Ammon's horn (tissue), 1 donor: ENCODE data around the gene U2SURP.
"Not testable (repeated sequence)": the region's sequence is repeated elsewhere in the genome, so short reads cannot be mapped to it uniquely, and the experiment has no call there.

ENCODE experiments used
- DNase-seq: peaks from one replicate; pipeline ENCODE4 v3.0.0-alpha.2; 2016; ENCODE audit warnings: low spot score

The U2SURP gene

GRCh38 chr3:143014921-143015320 is 13.6 kb downstream of the U2SURP start:
- DNase-seq = no peak

DNA sequence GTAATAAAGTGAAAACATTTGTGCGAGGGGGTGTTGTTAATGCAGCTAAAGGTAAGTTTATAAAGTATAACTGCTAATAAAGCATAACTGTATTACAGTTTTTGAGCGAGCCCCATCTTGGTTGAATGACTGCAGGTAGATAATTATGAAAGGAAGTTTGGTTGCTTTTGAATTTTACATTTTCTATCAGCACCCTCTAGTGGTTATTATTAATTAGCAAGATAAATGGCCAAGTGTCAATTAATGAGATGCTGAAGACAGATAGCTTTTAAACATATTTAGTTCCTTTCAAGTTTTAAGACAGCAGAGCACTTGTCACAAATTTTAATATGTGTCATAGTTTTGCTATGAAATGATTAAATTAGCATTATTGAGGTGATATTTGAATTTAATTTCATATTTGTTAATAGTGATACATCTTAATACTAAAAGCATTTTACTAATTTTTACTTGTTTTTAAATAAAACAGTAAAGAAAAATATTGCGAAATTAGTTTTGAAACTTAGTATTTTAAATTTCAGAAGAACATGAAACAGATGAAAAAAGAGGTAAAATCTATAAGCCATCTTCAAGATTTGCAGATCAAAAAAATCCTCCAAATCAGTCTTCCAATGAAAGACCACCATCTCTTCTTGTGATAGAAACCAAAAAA is 15.1 kb downstream of the U2SURP start:
- no peak for DNase-seq

DNA sequence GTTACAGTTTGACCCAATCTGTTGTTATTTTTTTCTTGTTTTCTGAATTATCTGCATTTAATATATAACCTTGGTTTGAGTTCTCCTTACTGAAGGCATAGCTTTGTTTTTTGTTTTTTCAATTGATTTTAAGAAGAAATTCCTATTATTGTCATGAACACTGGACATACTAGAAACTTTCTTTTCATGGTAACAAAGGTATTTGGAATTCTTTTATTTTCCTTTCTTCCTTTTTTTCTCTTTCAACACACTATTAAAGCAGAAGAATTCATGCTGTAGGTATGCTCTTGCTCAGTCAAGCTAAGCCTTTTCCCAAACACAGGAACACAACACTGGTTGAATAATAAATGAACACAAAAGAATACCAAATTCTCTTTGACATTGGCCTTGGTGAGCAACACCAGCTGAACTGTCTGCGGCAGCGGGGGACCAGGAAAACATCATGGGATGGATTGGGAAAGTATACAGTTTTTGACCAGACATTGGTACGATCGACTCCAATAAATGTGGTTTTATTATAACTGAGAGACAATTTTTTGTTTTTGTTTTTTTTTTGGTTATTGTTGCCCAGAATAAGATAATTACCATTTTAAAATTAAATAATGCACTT is 23.1 kb downstream of the U2SURP start:
- DNase-seq = no peak

GRCh38 chr3:143031327-143031726 is 30.0 kb downstream of the U2SURP start:
- no peak for DNase-seq

- DNase-seq = not testable (repeated sequence)
Measured at GRCh38 chr3:143031796-143032387, 30.5 kb downstream of the U2SURP start.

- no peak for DNase-seq
Measured at GRCh38 chr3:143035466-143036211, 34.3 kb downstream of the U2SURP start.

GRCh38 chr3:143036557-143036956 is 35.2 kb downstream of the U2SURP start:
- DNase-seq = no peak

- no peak for DNase-seq
Measured at GRCh38 chr3:143037867-143038266, 36.5 kb downstream of the U2SURP start.

- DNase-seq = peak; percentile 13
Measured at GRCh38 chr3:143040261-143040879, 39.0 kb downstream of the U2SURP start.

- no peak for DNase-seq
Measured at GRCh38 chr3:143041903-143042302, 40.5 kb downstream of the U2SURP start.

DNA sequence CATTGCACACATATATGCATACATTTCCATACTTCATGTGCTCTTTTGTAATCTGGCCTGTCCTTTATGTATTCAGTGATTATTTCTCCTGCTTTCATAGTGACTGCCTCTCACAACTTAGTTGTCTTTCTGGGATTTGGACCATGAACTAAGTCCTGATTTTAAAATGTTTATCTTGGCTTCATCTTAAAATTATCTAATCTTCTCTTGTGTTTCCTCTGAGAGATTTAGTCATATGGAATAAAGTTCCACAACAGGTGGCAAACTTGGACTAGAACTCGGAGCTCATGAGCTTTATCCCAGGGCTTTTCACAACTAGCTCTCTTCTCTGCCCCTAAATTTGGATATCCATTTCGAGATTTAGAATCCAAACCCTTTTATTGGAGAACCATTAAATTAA is 44.3 kb downstream of the U2SURP start:
- no peak for DNase-seq

DNA sequence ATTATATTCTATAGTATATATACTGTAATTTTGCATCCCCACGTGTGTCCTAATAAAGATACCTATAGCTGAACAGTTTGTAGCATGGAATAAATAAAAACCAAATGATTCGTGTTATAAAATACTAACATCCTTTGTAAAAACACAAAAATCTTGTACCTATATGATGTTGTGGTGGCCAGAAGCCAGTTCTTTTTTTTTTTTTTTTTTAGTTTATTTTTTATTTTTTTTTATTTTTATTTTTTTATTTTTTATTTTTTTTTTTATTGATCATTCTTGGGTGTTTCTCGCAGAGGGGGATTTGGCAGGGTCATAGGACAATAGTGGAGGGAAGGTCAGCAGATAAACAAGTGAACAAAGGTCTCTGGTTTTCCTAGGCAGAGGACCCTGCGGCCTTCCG is 44.7 kb downstream of the U2SURP start:
- DNase-seq = not testable (repeated sequence)

DNA sequence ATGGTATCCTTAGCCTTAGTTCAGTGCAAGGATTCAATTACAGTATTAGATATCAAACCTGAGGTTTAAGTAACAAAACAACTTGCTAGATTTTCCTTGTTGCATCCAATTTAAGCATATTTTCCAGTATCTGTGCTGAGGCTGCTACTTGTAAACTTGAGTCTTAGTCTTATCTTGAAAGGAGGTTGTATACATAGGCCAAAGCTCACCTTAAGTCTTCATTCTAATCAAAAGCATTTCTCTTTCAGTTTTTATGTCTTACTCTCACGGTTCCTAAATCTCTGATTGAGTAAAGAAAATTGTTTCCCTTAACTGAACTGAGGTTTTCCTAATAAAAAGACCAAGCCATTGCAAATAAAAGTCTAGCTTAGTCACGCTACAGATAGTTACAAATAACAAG is 52.6 kb downstream of the U2SURP start:
- no peak for DNase-seq

- no peak for DNase-seq
Measured at GRCh38 chr3:143056372-143056771, 55.0 kb downstream of the U2SURP start.

DNA sequence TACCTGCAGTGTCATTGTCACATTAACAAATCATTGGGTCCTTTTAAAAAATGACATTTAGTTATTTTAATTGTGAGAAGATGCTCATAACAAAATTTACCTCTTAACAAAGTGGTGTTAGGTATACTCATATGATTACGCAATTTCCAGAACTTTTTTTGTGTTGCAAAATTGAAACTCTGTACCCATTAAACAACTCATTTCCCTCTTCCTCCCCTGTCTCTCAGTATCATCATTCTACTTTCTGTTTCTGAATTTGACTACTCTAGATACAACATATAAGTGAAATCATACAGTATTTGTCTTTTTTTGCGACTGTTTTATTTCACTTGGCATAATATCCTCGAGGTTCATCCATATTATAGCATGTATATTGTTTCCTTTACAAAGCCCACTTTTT is 59.5 kb downstream of the U2SURP start:
- no peak for DNase-seq

DNA sequence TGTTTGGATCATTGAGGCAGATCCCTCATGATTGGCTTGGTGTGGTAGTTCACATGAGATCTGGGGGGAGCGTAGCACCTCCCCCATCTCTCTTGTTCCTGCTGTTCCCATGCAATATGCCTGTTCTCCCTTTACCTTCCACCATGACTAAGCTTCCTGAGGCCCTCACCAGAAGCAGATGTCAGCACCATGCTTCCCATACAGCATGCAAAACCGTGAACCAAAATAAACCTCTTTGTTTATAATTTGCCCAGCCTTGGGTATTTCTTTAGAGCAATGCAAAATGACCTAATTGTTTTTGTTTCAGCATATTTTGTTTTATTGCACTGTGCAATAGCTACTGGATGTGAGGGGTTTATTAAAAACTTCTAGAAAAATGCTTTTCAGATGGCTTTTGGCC is 61.6 kb downstream of the U2SURP start:
- no peak for DNase-seq

- no peak for DNase-seq
Measured at GRCh38 chr3:143064777-143065176, 63.4 kb downstream of the U2SURP start.

DNA sequence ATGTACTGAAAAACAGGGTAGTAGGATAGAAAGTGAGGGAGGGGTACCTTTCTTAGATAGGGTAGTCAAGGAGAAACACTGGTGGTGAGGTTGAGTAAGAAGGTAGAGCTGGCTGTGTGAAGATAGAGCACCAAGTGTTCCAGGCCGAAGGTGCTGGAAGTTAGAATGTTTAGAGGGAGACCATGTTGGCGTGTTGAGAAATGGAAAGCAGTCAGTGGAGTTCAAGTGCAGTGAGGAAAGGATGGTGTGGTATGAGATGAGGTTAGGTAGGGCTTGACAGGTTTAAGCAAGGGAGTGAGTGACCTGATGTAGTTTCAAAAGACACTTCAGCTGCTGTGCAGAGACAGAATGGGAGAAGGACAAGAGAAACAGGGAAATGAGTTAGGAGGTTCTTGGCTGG is 64.0 kb downstream of the U2SURP start:
- DNase-seq = no peak

DNA sequence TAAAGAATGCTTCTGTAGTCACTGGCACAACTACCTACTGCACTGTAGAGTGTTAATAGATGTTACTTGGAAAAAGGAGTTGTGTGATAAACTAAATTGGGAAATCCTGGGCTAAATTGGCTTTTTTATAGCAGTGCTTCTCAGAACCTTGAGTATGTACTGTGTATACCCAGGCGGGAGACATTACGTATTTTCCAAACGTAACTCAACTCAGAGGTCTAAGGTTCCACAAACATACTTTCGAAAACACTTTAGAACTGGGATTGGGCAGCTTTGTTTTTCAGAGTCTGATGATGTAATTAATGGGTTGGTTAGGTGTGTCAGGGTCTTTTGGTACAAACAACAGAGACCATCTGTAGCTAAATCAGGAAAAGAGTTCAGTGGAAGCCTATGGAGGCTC is 64.7 kb downstream of the U2SURP start:
- DNase-seq = no peak

- no peak for DNase-seq
Measured at GRCh38 chr3:143067201-143067600, 65.8 kb downstream of the U2SURP start.

DNA sequence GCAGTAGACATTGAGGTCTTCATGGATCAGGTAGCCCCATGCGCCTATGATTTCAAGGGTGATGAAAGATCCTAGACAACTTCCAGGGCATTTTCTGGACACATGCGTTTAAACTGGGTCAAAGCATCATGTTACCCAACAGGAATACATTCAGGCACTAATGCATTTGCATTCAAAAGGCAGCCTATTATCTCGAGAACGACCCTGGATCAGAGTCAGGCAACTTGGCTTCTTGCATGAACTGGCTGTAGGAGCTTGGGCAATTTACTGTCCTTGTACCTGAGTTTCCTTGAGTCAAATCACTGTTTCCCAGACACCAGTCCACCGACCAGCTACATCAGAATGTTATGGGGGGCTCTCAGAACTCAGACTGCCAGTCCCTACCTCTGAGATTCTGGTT is 66.7 kb downstream of the U2SURP start:
- no peak for DNase-seq

GRCh38 chr3:143070977-143071551 is 69.7 kb downstream of the U2SURP start:
- DNase-seq = no peak
